SU-DHL-6 (cell line): ENCODE results near the gene OSBPL10.
A peak's percentile ranks its signal among the peaks of the same experiment; 100 is the strongest.

Experiments used
- H2AFZ ChIP-seq: fragments of 200-600 bp; sonication (generic); 2 replicates; pipeline ENCODE4 v1.6.1; 2014; ENCODE audit warnings: low read depth, mild to moderate bottlenecking, moderate library complexity, mixed read lengths, antibody characterized with exemption, low read length; ENCODE audit not compliant: severe bottlenecking
- H3F3A ChIP-seq: fragments of 200-600 bp; shearing (Covaris generic); 2 replicates; pipeline ENCODE4 v1.6.0; 2016; ENCODE audit warnings: antibody characterized with exemption, mild to moderate bottlenecking; ENCODE audit not compliant: insufficient read depth
- H3K27ac ChIP-seq: fragments of 200-600 bp; sonication (generic); 2 replicates; pipeline ENCODE4 v1.5.1; 2016; ENCODE audit warnings: low read depth, mild to moderate bottlenecking, low read length, moderate library complexity, mixed read lengths
- H3K27me3 ChIP-seq: fragments of 200-600 bp; sonication (generic), shearing (Covaris generic); 2 replicates; pipeline ENCODE4 v1.6.0; 2014; ENCODE audit warnings: mild to moderate bottlenecking, low read length
- H3K36me3 ChIP-seq: fragments of 200-600 bp; sonication (generic); 2 replicates; pipeline ENCODE4 v1.6.1; 2014; ENCODE audit warnings: mild to moderate bottlenecking, low read length, mixed read lengths
- H3K4me2 ChIP-seq: fragments of 300-600, 200-600 bp; shearing (Covaris generic), sonication (generic); 2 replicates; pipeline ENCODE4 v1.6.0; 2014; ENCODE audit warnings: low read length, low read depth, mild to moderate bottlenecking; ENCODE audit not compliant: poor library complexity, severe bottlenecking
- H3K4me3 ChIP-seq: fragments of 200-600 bp; sonication (generic); 2 replicates; pipeline ENCODE4 v1.5.1; 2014; ENCODE audit warnings: antibody characterized with exemption, low read length, mild to moderate bottlenecking, mixed read lengths; ENCODE audit not compliant: insufficient read depth, poor library complexity, severe bottlenecking
- H3K79me2 ChIP-seq: fragments of 200-600 bp; sonication (generic); 2 replicates; pipeline ENCODE4 v1.6.1; 2014; ENCODE audit warnings: mild to moderate bottlenecking, low read length, moderate library complexity; ENCODE audit not compliant: insufficient read depth
- H3K9ac ChIP-seq: fragments of 200-600 bp; sonication (generic); 2 replicates; pipeline ENCODE4 v1.7.0; 2014; ENCODE audit warnings: mild to moderate bottlenecking, low read length
- H3K9me2 ChIP-seq: fragments of 200-600 bp; sonication (generic); replicated peaks from 2 replicates; pipeline ENCODE4 v1.6.1; 2014; ENCODE audit warnings: low read length; ENCODE audit not compliant: insufficient read depth
- H3K9me3 ChIP-seq: fragments of 200-600 bp; sonication (generic); 2 replicates; pipeline ENCODE4 v1.6.1; 2014; ENCODE audit warnings: low read length, mixed read lengths; ENCODE audit not compliant: insufficient read depth
- H4K20me1 ChIP-seq: fragments of 200-600 bp; sonication (generic); 2 replicates; pipeline ENCODE4 v1.6.1; 2014; ENCODE audit warnings: low read depth, mild to moderate bottlenecking, antibody characterized with exemption, low read length, moderate library complexity, mixed read lengths
- CTCF ChIP-seq: fragments of 200-600 bp; sonication (generic); IDR thresholded peaks from one replicate; pipeline ENCODE4 v1.5.1; 2017; ENCODE audit warnings: antibody characterized with exemption, mild to moderate bottlenecking, low read length, moderate library complexity; ENCODE audit not compliant: insufficient read depth, poor library complexity, severe bottlenecking
- EZH2phosphoT487 ChIP-seq: fragments of 200-600 bp; sonication (generic), shearing (Covaris generic); conservative IDR thresholded peaks from 2 replicates; pipeline ENCODE4 v1.6.1; 2018; ENCODE audit warnings: mild to moderate bottlenecking, antibody characterized with exemption, low read length, moderate library complexity, mixed read lengths

Gene OSBPL10

GRCh38 chr3:31967592-31967991 lies 13.5 kb downstream of the OSBPL10 start:
- Histone ChIP-seq H3K9me3 (no peaks in the 10 kb centered on the region), H3K36me3 (no peaks in the 10 kb centered on the region), H3K27me3 (no peaks in the 10 kb centered on the region), H2AFZ (no peak overlapping the region), H3K9ac (peak overlapping the region; percentile 73), H3K27ac (peak overlapping the region; percentile 98), H3K79me2 (peaks cover 85% of the 10 kb centered on the region), H4K20me1 (no peaks in the 10 kb centered on the region), H3K4me2 (peak overlapping the region; percentile 93), H3F3A (peaks cover 62% of the 10 kb centered on the region), H3K4me3 (peak overlapping the region; percentile 58), H3K9me2 (no peaks in the 10 kb centered on the region)
- TF ChIP-seq EZH2phosphoT487, result no peak
- no peak for TF ChIP-seq CTCF

DNA sequence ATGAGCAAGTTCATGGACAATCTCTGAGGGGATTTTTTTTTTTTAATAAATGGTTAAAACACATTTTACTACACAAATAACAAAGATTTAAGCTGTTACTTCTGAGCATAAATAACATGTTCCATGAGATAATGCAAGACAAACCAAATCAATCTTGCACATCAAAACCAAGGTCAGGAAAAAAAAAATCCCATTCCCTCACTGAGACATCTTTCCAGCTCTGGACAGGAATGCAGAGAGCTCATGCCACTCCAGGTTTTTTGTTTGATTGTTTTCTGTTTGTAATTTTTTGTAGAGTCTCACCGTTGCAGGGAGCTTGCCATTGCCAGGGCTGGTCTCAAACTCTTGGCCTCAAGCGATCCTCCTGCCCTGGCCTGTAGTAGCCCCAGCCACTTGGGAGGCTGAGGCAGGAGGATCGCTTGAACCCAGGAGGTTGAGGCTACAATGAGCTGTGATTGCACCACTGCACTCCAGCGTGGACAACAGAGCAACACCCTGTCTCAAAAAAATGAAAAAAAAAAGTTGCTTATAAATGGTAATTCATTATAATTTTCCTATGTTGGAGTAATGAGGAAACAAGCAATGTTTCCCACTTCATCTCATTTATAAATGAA lies 14.0 kb downstream of the OSBPL10 start:
- H3K79me2 ChIP-seq, result peaks cover 88% of the 10 kb centered on the region
- H4K20me1 ChIP-seq, result no peaks in the 10 kb centered on the region
- H3K36me3 ChIP-seq, result no peaks in the 10 kb centered on the region
- no peak overlapping the region for H2AFZ ChIP-seq
- no peaks in the 10 kb centered on the region for H3K9me3 ChIP-seq
- H3F3A ChIP-seq, result peaks cover 63% of the 10 kb centered on the region
- no peaks in the 10 kb centered on the region for H3K9me2 ChIP-seq
- H3K27me3 ChIP-seq, result no peaks in the 10 kb centered on the region
- no peak for TF ChIP-seq EZH2phosphoT487
- TF ChIP-seq CTCF, result no peak
- peak overlapping the region; percentile 73 for H3K9ac ChIP-seq
- H3K27ac ChIP-seq, result peak overlapping the region; percentile 98
- peak overlapping the region; percentile 93 for H3K4me2 ChIP-seq
- H3K4me3 ChIP-seq, result peak overlapping the region; percentile 58

DNA sequence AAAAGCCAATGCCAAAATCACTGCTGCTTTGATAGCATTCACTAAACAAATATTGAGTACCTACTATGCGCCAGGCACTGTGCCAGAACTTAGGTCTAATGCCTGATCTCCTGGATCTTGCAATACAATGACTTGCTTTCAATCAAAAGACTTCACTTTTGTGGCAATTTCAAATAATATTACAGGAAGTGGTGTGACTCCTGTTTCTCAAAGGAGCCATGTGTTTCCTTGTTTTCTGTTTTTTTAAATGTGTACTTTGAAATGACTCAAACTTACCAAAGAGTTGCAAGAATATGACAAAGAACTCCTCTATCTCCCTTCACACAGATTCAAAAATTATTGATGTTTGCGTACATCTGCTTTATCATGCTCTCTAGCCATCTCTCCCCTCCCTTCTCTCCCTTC lies 18.3 kb downstream of the OSBPL10 start:
- Histone ChIP-seq H3K27ac (peak overlapping the region; percentile 98), H3F3A (peaks cover 54% of the 10 kb centered on the region), H3K9me3 (no peaks in the 10 kb centered on the region), H3K4me3 (peak overlapping the region; percentile 19), H3K79me2 (peaks cover 91% of the 10 kb centered on the region), H2AFZ (no peak overlapping the region), H3K27me3 (no peaks in the 10 kb centered on the region), H3K4me2 (peak overlapping the region; percentile 95), H4K20me1 (no peaks in the 10 kb centered on the region), H3K9ac (peak overlapping the region; percentile 34), H3K36me3 (no peaks in the 10 kb centered on the region), H3K9me2 (no peaks in the 10 kb centered on the region)
- TF ChIP-seq EZH2phosphoT487 (no peak), CTCF (no peak)
